CD4-positive, alpha-beta T cell treated with Interleukin-4 for 4 hours (primary cell): ENCODE data around the gene HMG20B.
"Not testable (repeated sequence)": the region's sequence is repeated elsewhere in the genome, so short reads cannot be mapped to it uniquely, and the experiment has no call there.

Experiments
- DNase-seq: peaks from one replicate; pipeline ENCODE4 v3.0.0-alpha.2; 2020

HMG20B gene

GRCh38 chr19:3556978-3557460 is 15.7 kb upstream of the HMG20B start:
- peak; percentile 62 for DNase-seq

GRCh38 chr19:3557461-3558248 is 15.1 kb upstream of the HMG20B start, which contains the start of gene MFSD12:
TSS of gene MFSD12 (minus strand) at chr19:3557586. CDS start at chr19:3557403, 183 bp downstream.
- peak; percentile 93 for DNase-seq

- no peak for DNase-seq
Measured at GRCh38 chr19:3563709-3564524, 8.8 kb upstream of the HMG20B start.

- no peak for DNase-seq
Measured at GRCh38 chr19:3565139-3565538, 7.6 kb upstream of the HMG20B start.

GRCh38 chr19:3570042-3570441 is 2.7 kb upstream of the HMG20B start:
- not testable (repeated sequence) for DNase-seq

GRCh38 chr19:3570606-3571011 is 2.1 kb upstream of the HMG20B start:
- no peak for DNase-seq

- peak; percentile 100 for DNase-seq
Measured at GRCh38 chr19:3572132-3572854, 451 bp upstream of the HMG20B start.

- DNase-seq, result no peak
Measured at GRCh38 chr19:3573162-3573857, 566 bp downstream of the HMG20B start.

- peak; percentile 73 for DNase-seq
Measured at GRCh38 chr19:3573858-3574637, 1.3 kb downstream of the HMG20B start.

- DNase-seq, result no peak
Measured at GRCh38 chr19:3575260-3575741, 2.6 kb downstream of the HMG20B start.

- no peak for DNase-seq
Measured at GRCh38 chr19:3575949-3576673, 3.4 kb downstream of the HMG20B start.

GRCh38 chr19:3576696-3577443 is 4.1 kb downstream of the HMG20B start:
- DNase-seq, result no peak

- no peak for DNase-seq
Measured at GRCh38 chr19:3577723-3578344, 5.1 kb downstream of the HMG20B start.

- DNase-seq, result no peak
Measured at GRCh38 chr19:3578390-3578789, 5.6 kb downstream of the HMG20B start.

GRCh38 chr19:3580156-3580934 is 7.6 kb downstream of the HMG20B start:
- no peak for DNase-seq

GRCh38 chr19:3581792-3582191 is 9.0 kb downstream of the HMG20B start:
- not testable (repeated sequence) for DNase-seq

GRCh38 chr19:3584036-3584802 is 11.5 kb downstream of the HMG20B start:
- not testable (repeated sequence) for DNase-seq
